B cell (primary cell): ENCODE results near the gene LARGE2. TPM values are rescaled to one million over a fixed set of nuclear protein-coding genes. Genes with fewer than 3 reads are reported as not detected.

Experiments
- ATAC-seq: fragments of 200-7000 bp; cut with Tn5 transposase; one replicate; pipeline ENCODE4 v1.10.0; 2021; ENCODE audit warnings: low read depth, mild to moderate bottlenecking, moderate number of reproducible peaks, moderate library complexity
- CTCF ChIA-PET: fragments of 350-600 bp; sonication (Branson Sonifier 250); formaldehyde crosslinking; loops from one replicate; lab custom pipeline; 2021; ENCODE audit warnings: antibody characterized with exemption, inconsistent platforms; lab: Charles Lee
- POLR2A ChIA-PET: fragments of 350-600 bp; sonication (Branson Sonifier 250); formaldehyde crosslinking; loops from one replicate; lab custom pipeline; 2021; ENCODE audit warnings: antibody characterized with exemption; lab: Charles Lee
- DNase-seq: peaks from one replicate; pipeline ENCODE4 v3.0.0; 2013
- H2AFZ ChIP-seq: 2 replicates; pipeline ENCODE4 v1.6.1; 2012; ENCODE audit warnings: mild to moderate bottlenecking, low read depth, low read length; ENCODE audit not compliant: insufficient read depth, poor library complexity, severe bottlenecking
- H3K27ac ChIP-seq, 2 donors: 1 replicate in 1 of 2; 2 replicates in 1 of 2; pipeline ENCODE4 v1.5.1; 2012 to 2013; ENCODE audit warnings: low read length in 2 of 2, mild to moderate bottlenecking in 2 of 2, moderate library complexity in 1 of 2
- H3K27me3 ChIP-seq, 4 experiments: fragments of 200-600 bp in 1 of 4; sonication (generic) in 1 of 4; replicated peaks in 1 of 4; 1 replicate in 2 of 4; 2 replicates in 2 of 4; pipeline versions ENCODE4 v1.6.1 to v1.7.0; 2013 to 2016; ENCODE audit warnings: low read length in 3 of 4, mild to moderate bottlenecking in 2 of 4, mixed read lengths in 1 of 4, moderate library complexity in 1 of 4; ENCODE audit not compliant: insufficient read depth in 4 of 4, control insufficient read depth in 3 of 4; ENCODE audit errors: control extremely low read depth in 1 of 4
- H3K36me3 ChIP-seq, 2 experiments: replicated peaks in 1 of 2; 1 replicate in 1 of 2; 2 replicates in 1 of 2; pipeline versions ENCODE4 v1.6.1 to v1.7.1; 2013; ENCODE audit warnings: low read length in 1 of 2; ENCODE audit not compliant: insufficient read depth in 2 of 2, control insufficient read depth in 1 of 2; ENCODE audit errors: control extremely low read depth in 1 of 2, extremely low read depth in 1 of 2
- H3K4me1 ChIP-seq, 2 donors: fragments of 200-600 bp in 1 of 2; sonication (generic) in 1 of 2; 1 replicate in 1 of 2; 2 replicates in 1 of 2; pipeline versions ENCODE4 v1.5.1 to v1.6.1; 2013 to 2017; ENCODE audit warnings: low read length in 2 of 2; ENCODE audit not compliant: control insufficient read depth in 2 of 2, insufficient read depth in 2 of 2
- H3K4me2 ChIP-seq: replicated peaks from 2 replicates; pipeline ENCODE3; 2012; ENCODE audit warnings: mild to moderate bottlenecking, low read depth, low read length; ENCODE audit not compliant: poor library complexity, severe bottlenecking
- H3K4me3 ChIP-seq, 5 experiments: fragments of 200-600 bp in 1 of 5; sonication (generic) in 1 of 5; 1 replicate in 3 of 5; 2 replicates in 2 of 5; pipeline versions ENCODE4 v1.5.1 to v1.7.0; 2011 to 2016; ENCODE audit warnings: low read length in 4 of 5, mild to moderate bottlenecking in 4 of 5, low read depth in 2 of 5, control low read depth in 1 of 5, moderate library complexity in 1 of 5; ENCODE audit not compliant: insufficient read depth in 1 of 5; ENCODE audit errors: control extremely low read depth in 1 of 5, extremely low read depth in 1 of 5
- H3K79me2 ChIP-seq: fragments of 200-600 bp; sonication (generic); one replicate; pipeline ENCODE4 v1.6.0; 2016; ENCODE audit warnings: low read length; ENCODE audit not compliant: control insufficient read depth, insufficient read depth
- H3K9ac ChIP-seq: fragments of 200-600 bp; sonication (generic); 2 replicates; pipeline ENCODE4 v1.6.1; 2017; ENCODE audit warnings: mild to moderate bottlenecking, low read length, moderate library complexity
- H3K9me3 ChIP-seq, 3 donors: one replicate each; pipeline versions ENCODE4 v1.6.1 to v1.7.1; 2013; ENCODE audit warnings: low read length in 2 of 3; ENCODE audit not compliant: control insufficient read depth in 2 of 3, insufficient read depth in 1 of 3; ENCODE audit errors: control extremely low read depth in 1 of 3
- H4K20me1 ChIP-seq: 2 replicates; pipeline ENCODE4 v1.6.0; 2012; ENCODE audit warnings: mild to moderate bottlenecking, low read length; ENCODE audit not compliant: insufficient read depth, control insufficient read depth, poor library complexity, severe bottlenecking
- H3K27ac Mint-ChIP-seq: one replicate; pipeline ENCODE4 v1.8.0; 2021; ENCODE audit warnings: mixed read lengths
- H3K27me3 Mint-ChIP-seq: one replicate; pipeline ENCODE4 v1.8.0; 2021; ENCODE audit warnings: mixed read lengths
- H3K4me1 Mint-ChIP-seq: one replicate; pipeline ENCODE4 v1.8.0; 2021; ENCODE audit warnings: mixed read lengths
- H3K4me3 Mint-ChIP-seq: one replicate; pipeline ENCODE4 v1.8.0; 2021; ENCODE audit warnings: mixed read lengths
- H3K9me3 Mint-ChIP-seq: one replicate; pipeline ENCODE4 v1.8.0; 2022; ENCODE audit warnings: mixed read lengths; ENCODE audit not compliant: insufficient read depth
- EZH2 ChIP-seq: IDR thresholded peaks from 2 replicates; pipeline ENCODE4 v1.6.1; 2012; ENCODE audit warnings: borderline replicate concordance, low read depth, mild to moderate bottlenecking, moderate library complexity, low read length; ENCODE audit not compliant: insufficient read depth, poor library complexity, severe bottlenecking
- WGBS: methylation state at CpG from one replicate; pipeline ENCODE4 v1.1.5; 2013; ENCODE audit warnings: missing lambda C conversion rate; ENCODE audit not compliant: insufficient coverage; 5-methylcytosine and 5-hydroxymethylcytosine counted together
- intact Hi-C: fragments of 100-400 bp; cut with micrococcal nuclease; formaldehyde crosslinking; loops from one replicate; pipeline ENCODE4 v1.10.0; 2022
- polyA plus RNA-seq: library from polyadenylated mRNA; depleted of rRNA; stranded (reverse); fragments of >200 nt; gene quantifications from 2 replicates; pipeline ENCODE4 v1.2.3, GENCODE V29; 2012
- total RNA-seq, 2 donors: library from RNA; stranded (reverse); fragments of 120-200 nt in 1 of 2; gene quantifications; 1 replicate in 1 of 2; 2 replicates in 1 of 2; pipeline versions ENCODE4 v1.2.3 to v1.2.4, GENCODE V29; 2013 to 2022
- TF ChIP-seq, protein P1 (sequence below): fragments of 200-600 bp; IDR thresholded peaks from one replicate; pipeline ENCODE4 v1.8.0; 2022; ENCODE audit warnings: antibody characterized with exemption, mild to moderate bottlenecking

LARGE2 gene
- total and polyA plus RNA-seq, 2 donors (not counting 1 experiment from before 2014, with no cell fraction given), result 109 to 264 TPM

DNA sequence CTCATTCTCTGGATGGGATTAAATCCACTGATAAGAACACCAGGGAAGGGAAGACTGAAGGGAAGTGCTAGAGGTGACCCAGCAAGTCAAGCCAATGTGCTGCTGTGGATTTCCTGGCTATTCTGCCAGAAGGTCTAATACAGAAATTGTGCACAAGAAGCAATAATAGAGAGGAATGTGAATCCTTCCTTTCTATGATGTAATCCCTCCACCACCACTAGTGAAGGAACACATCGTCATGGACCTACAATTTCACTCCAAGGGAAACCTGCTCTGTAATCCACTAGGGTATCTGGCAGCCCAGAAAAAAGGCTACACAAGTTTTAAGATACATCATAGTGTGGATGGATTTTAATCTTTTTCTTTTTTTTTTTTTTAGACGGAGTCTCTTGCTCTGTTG, 17.4 kb downstream of the LARGE2 start:
- DNase-seq (no peak), ATAC-seq (no peak)
- no peaks in the 10 kb centered on the region for H4K20me1 ChIP-seq
- no peak overlapping the region for H2AFZ ChIP-seq
- H3K4me3 Mint-ChIP-seq, result no peak overlapping the region
- peaks cover 26% of the 10 kb centered on the region for H3K79me2 ChIP-seq
- H3K4me2 ChIP-seq, result peak overlapping the region; percentile 37
- WGBS, result no CpG with 5 or more reads among the region's 2 CpGs
- no peaks in the 10 kb centered on the region for H3K9me3 Mint-ChIP-seq
- no peaks in the 10 kb centered on the region for H3K9me3 ChIP-seq
- no peak overlapping the region for H3K9ac ChIP-seq
- peak overlapping the region; percentile 43 for H3K27ac Mint-ChIP-seq
- peak overlapping the region; percentile 13 to 92 for H3K27ac ChIP-seq
- POLR2A ChIA-PET, result interaction anchor here (1.0 to 10.9 kb wide), 3 partner anchors 8 to 19 kb away, joined by 6 to 162 read pairs (median 6); partner anchors contain the start of genes LARGE2 and PEX16
- H3K27me3 ChIP-seq, result no peaks in the 10 kb centered on the region
- peaks cover 45 to 48% of the 10 kb centered on the region in 2 donors for H3K4me1 ChIP-seq
- peaks cover 52% of the 10 kb centered on the region for H3K4me1 Mint-ChIP-seq
- intact Hi-C loops, result loop anchor here (10.0 kb wide), 1 partner anchor 1615 kb away; the partner anchor contains the start of gene CELF1
- no peak overlapping the region for H3K4me3 ChIP-seq
- H3K36me3 ChIP-seq, result peaks cover 0 to 9% of the 10 kb centered on the region in 2 experiments
- TF ChIP-seq EZH2, result no peak
- TF ChIP-seq, protein P1, sequence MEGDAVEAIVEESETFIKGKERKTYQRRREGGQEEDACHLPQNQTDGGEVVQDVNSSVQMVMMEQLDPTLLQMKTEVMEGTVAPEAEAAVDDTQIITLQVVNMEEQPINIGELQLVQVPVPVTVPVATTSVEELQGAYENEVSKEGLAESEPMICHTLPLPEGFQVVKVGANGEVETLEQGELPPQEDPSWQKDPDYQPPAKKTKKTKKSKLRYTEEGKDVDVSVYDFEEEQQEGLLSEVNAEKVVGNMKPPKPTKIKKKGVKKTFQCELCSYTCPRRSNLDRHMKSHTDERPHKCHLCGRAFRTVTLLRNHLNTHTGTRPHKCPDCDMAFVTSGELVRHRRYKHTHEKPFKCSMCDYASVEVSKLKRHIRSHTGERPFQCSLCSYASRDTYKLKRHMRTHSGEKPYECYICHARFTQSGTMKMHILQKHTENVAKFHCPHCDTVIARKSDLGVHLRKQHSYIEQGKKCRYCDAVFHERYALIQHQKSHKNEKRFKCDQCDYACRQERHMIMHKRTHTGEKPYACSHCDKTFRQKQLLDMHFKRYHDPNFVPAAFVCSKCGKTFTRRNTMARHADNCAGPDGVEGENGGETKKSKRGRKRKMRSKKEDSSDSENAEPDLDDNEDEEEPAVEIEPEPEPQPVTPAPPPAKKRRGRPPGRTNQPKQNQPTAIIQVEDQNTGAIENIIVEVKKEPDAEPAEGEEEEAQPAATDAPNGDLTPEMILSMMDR, result no peak
- CTCF ChIA-PET, result interaction anchor here (1.0 to 11.4 kb wide), 5 partner anchors 8 to 26 kb away, joined by 3 to 98 read pairs (median 10); partner anchors contain the start of genes LARGE2 and PEX16
- H3K27me3 Mint-ChIP-seq, result no peaks in the 10 kb centered on the region

DNA sequence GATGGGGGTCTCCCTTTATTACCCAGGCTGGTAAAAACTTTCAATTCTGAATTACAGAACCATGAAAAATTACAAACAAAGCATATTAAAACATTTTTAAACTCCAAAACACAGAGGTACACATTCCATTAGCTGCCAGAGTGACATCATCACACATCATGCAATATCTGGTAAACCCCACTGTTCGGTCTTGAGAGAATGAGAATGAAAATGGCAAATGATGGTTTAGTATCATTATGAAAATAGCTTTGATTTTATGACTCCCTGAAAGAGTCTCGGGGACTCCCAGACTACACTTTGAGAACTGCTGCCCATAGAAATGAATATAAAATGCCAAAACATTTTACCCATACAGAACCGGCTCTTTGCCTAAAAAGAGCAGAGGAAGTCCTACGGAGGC, 18.8 kb downstream of the LARGE2 start:
- 73% methylated on average over 2 of the region's 4 CpGs for WGBS
- Mint-ChIP-seq H3K27ac (peak overlapping the region; percentile 28), H3K27me3 (no peaks in the 10 kb centered on the region), H3K4me1 (peaks cover 39% of the 10 kb centered on the region), H3K9me3 (no peaks in the 10 kb centered on the region), H3K4me3 (no peak overlapping the region)
- TF ChIP-seq EZH2, result no peak
- DNase-seq (no peak), ATAC-seq (no peak)
- H3K9ac ChIP-seq, result no peak overlapping the region
- peak overlapping the region in 1 of 2 donors; percentile 32 for H3K27ac ChIP-seq
- no peak overlapping the region for H2AFZ ChIP-seq
- peaks cover 0 to 21% of the 10 kb centered on the region in 2 experiments for H3K36me3 ChIP-seq
- H4K20me1 ChIP-seq, result no peaks in the 10 kb centered on the region
- no peak overlapping the region for H3K4me3 ChIP-seq
- no peaks in the 10 kb centered on the region for H3K27me3 ChIP-seq
- ChIA-PET POLR2A (interaction anchor here (0.6 kb wide), 1 partner anchor 96 kb away, joined by 9 read pairs; no protein-coding TSS in a partner anchor), CTCF (interaction anchor here (1.4 to 5.8 kb wide), 4 partner anchors 11 to 69 kb away, joined by 3 to 36 read pairs (median 8); no protein-coding TSS in a partner anchor)
- no peak overlapping the region for H3K4me2 ChIP-seq
- intact Hi-C loops, result no loop called here
- peaks cover 19% of the 10 kb centered on the region for H3K79me2 ChIP-seq
- H3K9me3 ChIP-seq, result no peaks in the 10 kb centered on the region
- H3K4me1 ChIP-seq, result peaks cover 30 to 33% of the 10 kb centered on the region in 2 donors
